ENCODE measurements around the gene GNPDA2. TPM values are rescaled to one million over a fixed set of nuclear protein-coding genes. Genes with fewer than 3 reads are reported as not detected.
A peak's percentile ranks its signal among the peaks of the same experiment; 100 is the strongest.

Gene GNPDA2
- total RNA-seq, 1 donor from 2014 or later = 21.3 TPM

DNA sequence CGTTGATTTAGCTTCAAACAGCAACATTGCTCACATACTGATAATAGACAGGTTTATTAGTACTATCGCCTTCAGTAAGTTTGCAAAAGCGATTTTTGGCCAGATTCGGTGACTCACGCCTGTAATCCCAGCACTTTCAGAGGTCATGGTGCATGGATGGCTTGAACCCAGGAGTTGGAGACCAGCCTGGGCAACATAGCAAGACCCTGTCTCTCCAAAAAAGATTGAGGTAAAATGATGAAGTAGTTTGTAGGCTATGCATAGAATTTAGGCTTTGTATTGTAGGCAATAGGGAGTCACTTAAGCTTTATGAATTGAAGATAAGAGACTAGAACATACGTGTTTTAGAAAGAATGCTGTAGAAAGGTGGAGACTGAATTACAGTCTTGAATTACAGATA lies 1.1 kb upstream of the GNPDA2 start:
- H3K4me3 ChIP-seq (ENCODE audit: low read depth, low read length) = no peak overlapping the region

DNA sequence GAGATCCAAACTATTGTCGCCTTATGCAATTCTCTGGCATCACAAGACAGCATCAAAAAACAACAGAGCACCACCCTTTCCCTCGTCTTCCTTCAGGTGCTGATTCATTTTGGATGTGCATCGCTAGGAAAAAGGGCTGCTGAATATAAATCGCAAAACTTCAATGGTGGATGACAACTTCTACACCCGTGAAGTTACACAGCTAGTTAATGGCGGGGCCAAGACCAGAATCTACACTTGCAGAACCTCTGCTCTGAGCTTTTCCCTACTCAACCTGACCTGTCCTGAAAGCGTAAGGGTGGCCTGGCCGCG lies 674 bp downstream of the GNPDA2 start:
- peak overlapping the region; percentile 56 for H3K4me3 ChIP-seq (ENCODE audit: low read depth, low read length)
- H3K36me3 ChIP-seq (ENCODE audit: control insufficient read depth, insufficient read depth, low read length) = no peaks in the 10 kb centered on the region
- H3K27me3 ChIP-seq (ENCODE audit: control insufficient read depth, insufficient read depth, low read length) = no peaks in the 10 kb centered on the region
- DNase-seq (ENCODE audit: low read depth) = no peak
- TF ChIP-seq, protein P1, sequence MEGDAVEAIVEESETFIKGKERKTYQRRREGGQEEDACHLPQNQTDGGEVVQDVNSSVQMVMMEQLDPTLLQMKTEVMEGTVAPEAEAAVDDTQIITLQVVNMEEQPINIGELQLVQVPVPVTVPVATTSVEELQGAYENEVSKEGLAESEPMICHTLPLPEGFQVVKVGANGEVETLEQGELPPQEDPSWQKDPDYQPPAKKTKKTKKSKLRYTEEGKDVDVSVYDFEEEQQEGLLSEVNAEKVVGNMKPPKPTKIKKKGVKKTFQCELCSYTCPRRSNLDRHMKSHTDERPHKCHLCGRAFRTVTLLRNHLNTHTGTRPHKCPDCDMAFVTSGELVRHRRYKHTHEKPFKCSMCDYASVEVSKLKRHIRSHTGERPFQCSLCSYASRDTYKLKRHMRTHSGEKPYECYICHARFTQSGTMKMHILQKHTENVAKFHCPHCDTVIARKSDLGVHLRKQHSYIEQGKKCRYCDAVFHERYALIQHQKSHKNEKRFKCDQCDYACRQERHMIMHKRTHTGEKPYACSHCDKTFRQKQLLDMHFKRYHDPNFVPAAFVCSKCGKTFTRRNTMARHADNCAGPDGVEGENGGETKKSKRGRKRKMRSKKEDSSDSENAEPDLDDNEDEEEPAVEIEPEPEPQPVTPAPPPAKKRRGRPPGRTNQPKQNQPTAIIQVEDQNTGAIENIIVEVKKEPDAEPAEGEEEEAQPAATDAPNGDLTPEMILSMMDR (IDR thresholded peaks at IDR 0.05; ENCODE audit: insufficient read depth, low read length, poor library complexity, severe bottlenecking) = no peak

More for the DNA sequence above, 1.1 kb upstream of the GNPDA2 start:
- DNase-seq (ENCODE audit: low read depth) = no peak
- Histone ChIP-seq H3K36me3 (ENCODE audit: control insufficient read depth, insufficient read depth, low read length) (no peaks in the 10 kb centered on the region), H3K27me3 (ENCODE audit: control insufficient read depth, insufficient read depth, low read length) (no peaks in the 10 kb centered on the region)
- TF ChIP-seq, protein P1 (IDR thresholded peaks at IDR 0.05; ENCODE audit: insufficient read depth, low read length, poor library complexity, severe bottlenecking) = no peak

DNA sequence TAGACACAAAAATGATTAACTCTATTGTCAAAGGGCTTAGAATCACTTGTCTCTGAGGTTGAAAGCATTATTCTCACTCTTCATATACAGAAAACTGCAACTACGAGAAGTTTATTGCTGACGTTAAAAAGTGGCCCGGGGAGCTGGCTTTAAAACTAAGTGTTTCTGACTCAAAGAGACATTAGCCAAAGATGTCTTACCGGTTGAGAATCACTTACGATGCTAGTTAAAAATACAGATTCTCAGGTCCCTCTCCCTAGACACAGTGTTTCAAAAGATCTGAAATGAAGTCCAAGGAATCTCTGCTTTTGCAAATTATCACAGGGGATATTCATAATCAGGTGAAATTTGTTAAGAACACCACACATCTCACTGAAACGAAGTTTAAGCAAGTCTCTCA lies 1.2 kb downstream of the GNPDA2 start:
- TF ChIP-seq, protein P1 (IDR thresholded peaks at IDR 0.05; ENCODE audit: insufficient read depth, low read length, poor library complexity, severe bottlenecking) = no peak
- Histone ChIP-seq H3K27me3 (ENCODE audit: control insufficient read depth, insufficient read depth, low read length) (no peaks in the 10 kb centered on the region), H3K4me3 (ENCODE audit: low read depth, low read length) (peak overlapping the region; percentile 56), H3K36me3 (ENCODE audit: control insufficient read depth, insufficient read depth, low read length) (no peaks in the 10 kb centered on the region)
- DNase-seq (ENCODE audit: low read depth) = no peak

DNA sequence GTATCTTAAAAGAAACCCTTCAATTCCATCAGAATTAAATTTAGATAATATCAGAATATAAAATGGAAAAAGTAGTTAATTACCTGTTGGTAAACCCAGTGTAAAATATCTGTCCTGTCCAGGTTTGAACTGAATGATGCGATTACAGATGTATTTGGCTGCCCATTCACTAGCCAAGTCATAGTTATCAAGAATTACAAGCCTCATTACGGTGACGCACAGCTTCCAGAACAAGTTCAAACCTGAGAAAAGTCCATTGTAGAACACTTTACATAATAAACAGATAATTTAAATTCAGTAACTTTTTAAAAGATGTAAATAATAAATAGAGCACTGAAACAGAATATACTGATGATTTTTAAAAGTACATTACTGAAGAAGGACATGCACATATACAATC lies 4.4 kb downstream of the GNPDA2 start:
- no peaks in the 10 kb centered on the region for H3K36me3 ChIP-seq (ENCODE audit: control insufficient read depth, insufficient read depth, low read length)
- DNase-seq (ENCODE audit: low read depth) = no peak
- H3K4me3 ChIP-seq (ENCODE audit: low read depth, low read length) = no peak overlapping the region
- H3K27me3 ChIP-seq (ENCODE audit: control insufficient read depth, insufficient read depth, low read length) = no peaks in the 10 kb centered on the region
- TF ChIP-seq, protein P1 (IDR thresholded peaks at IDR 0.05; ENCODE audit: insufficient read depth, low read length, poor library complexity, severe bottlenecking) = no peak

DNA sequence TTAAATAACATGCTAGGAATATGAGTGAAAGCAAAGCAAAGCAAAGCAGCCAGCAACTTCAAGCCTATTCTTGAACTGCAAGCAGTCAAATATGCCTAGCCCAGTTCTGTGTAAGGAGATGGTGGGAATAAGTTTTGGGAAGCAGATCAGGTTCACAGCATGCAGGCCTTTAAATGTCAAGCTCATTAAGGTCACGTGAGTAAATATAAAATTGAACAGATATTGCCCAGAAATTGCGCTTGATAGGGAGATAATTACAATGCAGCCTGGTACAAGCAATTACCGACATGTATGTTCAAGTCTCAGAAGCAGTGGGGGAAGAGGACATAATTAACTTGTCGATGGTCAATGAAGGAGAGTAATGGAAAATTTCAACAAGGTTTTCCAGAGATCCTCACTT lies 6.0 kb downstream of the GNPDA2 start:
- TF ChIP-seq, protein P1 (IDR thresholded peaks at IDR 0.05; ENCODE audit: insufficient read depth, low read length, poor library complexity, severe bottlenecking) = no peak
- no peaks in the 10 kb centered on the region for H3K27me3 ChIP-seq (ENCODE audit: control insufficient read depth, insufficient read depth, low read length)
- DNase-seq (ENCODE audit: low read depth) = no peak
- no peaks in the 10 kb centered on the region for H3K36me3 ChIP-seq (ENCODE audit: control insufficient read depth, insufficient read depth, low read length)
- H3K4me3 ChIP-seq (ENCODE audit: low read depth, low read length) = no peak overlapping the region

DNA sequence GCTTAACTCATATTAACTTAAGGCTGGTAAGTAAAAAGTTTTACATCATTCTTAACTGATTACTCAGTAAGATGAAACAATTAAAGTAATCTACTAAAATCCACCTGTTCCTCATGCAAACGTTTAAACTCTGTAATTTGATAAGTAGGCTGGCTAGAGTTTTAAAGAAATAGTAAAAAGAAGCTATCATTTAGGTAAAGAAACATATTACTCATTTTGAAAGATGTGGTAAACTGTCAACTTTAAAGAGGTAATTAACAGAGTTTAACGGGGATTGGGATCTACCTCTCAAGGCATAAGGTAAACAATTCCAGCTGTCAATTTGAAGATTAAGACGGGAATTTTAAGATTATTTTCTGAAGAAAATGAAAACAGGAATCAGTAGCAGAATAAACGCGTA lies 9.8 kb downstream of the GNPDA2 start:
- no peak for DNase-seq (ENCODE audit: low read depth)
- TF ChIP-seq, protein P1 (IDR thresholded peaks at IDR 0.05; ENCODE audit: insufficient read depth, low read length, poor library complexity, severe bottlenecking) = no peak
- H3K4me3 ChIP-seq (ENCODE audit: low read depth, low read length) = no peak overlapping the region
- no peaks in the 10 kb centered on the region for H3K27me3 ChIP-seq (ENCODE audit: control insufficient read depth, insufficient read depth, low read length)
- no peaks in the 10 kb centered on the region for H3K36me3 ChIP-seq (ENCODE audit: control insufficient read depth, insufficient read depth, low read length)
